ENCODE results near the gene ZMYND11. TPM values are rescaled to one million over a fixed set of nuclear protein-coding genes. Genes with fewer than 3 reads are reported as not detected.

Gene ZMYND11
- total and polyA plus RNA-seq, 8 donors = 20.5 to 51.4 (median 38.6) TPM

GRCh38 chr10:152915-153314, 17.7 kb downstream of the ZMYND11 start:
- no peak for FAIRE-seq
- Histone ChIP-seq H3K27ac (no peak overlapping the region), H3K9me3 (no peaks in the 10 kb centered on the region), H3K36me3 (no peaks in the 10 kb centered on the region), H3K4me3 (no peak overlapping the region), H3K4me1 (peaks cover 0 to 6% (median 0%) of the 10 kb centered on the region in 3 donors), H3K27me3 (no peaks in the 10 kb centered on the region)
- 67 to 68% methylated on average over 4 of the region's 4 CpGs for WGBS, 2 donors
- intact Hi-C loops (cut with DNase I) = no loop called here
- peak in 1 of 4 donors; percentile 26 for ATAC-seq
- TF ChIP-seq, protein P1, sequence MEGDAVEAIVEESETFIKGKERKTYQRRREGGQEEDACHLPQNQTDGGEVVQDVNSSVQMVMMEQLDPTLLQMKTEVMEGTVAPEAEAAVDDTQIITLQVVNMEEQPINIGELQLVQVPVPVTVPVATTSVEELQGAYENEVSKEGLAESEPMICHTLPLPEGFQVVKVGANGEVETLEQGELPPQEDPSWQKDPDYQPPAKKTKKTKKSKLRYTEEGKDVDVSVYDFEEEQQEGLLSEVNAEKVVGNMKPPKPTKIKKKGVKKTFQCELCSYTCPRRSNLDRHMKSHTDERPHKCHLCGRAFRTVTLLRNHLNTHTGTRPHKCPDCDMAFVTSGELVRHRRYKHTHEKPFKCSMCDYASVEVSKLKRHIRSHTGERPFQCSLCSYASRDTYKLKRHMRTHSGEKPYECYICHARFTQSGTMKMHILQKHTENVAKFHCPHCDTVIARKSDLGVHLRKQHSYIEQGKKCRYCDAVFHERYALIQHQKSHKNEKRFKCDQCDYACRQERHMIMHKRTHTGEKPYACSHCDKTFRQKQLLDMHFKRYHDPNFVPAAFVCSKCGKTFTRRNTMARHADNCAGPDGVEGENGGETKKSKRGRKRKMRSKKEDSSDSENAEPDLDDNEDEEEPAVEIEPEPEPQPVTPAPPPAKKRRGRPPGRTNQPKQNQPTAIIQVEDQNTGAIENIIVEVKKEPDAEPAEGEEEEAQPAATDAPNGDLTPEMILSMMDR (IDR thresholded peaks at IDR 0.05) = no peak
- no peak for DNase-seq

GRCh38 chr10:154348-154747, 19.1 kb downstream of the ZMYND11 start:
- H3K4me3 ChIP-seq = no peak overlapping the region
- FAIRE-seq = no peak
- TF ChIP-seq, protein P1 (IDR thresholded peaks at IDR 0.05) = no peak
- no peak overlapping the region for H3K27ac ChIP-seq
- no peak for ATAC-seq
- H3K36me3 ChIP-seq = no peaks in the 10 kb centered on the region
- intact Hi-C loops (cut with DNase I) = no loop called here
- peaks cover 0 to 5% (median 0%) of the 10 kb centered on the region in 3 donors for H3K4me1 ChIP-seq
- no peak for DNase-seq
- H3K27me3 ChIP-seq = no peaks in the 10 kb centered on the region
- H3K9me3 ChIP-seq = no peaks in the 10 kb centered on the region
- 95 to 96% methylated on average over 5 of the region's 5 CpGs for WGBS, 2 donors

DNA sequence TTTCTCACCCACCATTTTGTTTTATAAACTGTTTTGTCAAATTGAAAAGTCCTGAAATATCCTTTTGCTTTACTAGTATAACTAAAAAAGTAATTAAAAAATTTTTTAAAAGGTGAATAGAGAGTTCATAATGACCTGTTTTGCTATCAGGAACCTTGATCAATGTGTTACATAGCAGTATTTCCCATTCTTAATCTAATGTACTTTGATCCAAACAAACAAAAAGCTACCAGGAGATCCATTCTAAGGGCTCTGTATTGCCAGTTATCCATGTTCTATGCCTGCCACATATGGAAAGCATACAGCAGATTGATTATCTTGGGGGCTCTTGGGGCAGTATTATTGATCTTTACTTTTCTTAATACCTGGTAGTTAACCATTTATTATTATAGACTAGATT, 32.1 kb downstream of the ZMYND11 start:
- Histone ChIP-seq H3K4me1 (peaks cover 6 to 9% (median 9%) of the 10 kb centered on the region in 3 donors), H3K27me3 (no peaks in the 10 kb centered on the region), H3K9me3 (no peaks in the 10 kb centered on the region), H3K36me3 (no peaks in the 10 kb centered on the region), H3K4me3 (no peak overlapping the region), H3K27ac (no peak overlapping the region)
- intact Hi-C loops (cut with DNase I) = no loop called here
- TF ChIP-seq, protein P1 (IDR thresholded peaks at IDR 0.05) = no peak
- ATAC-seq (no peak), DNase-seq (no peak), FAIRE-seq (no peak)

DNA sequence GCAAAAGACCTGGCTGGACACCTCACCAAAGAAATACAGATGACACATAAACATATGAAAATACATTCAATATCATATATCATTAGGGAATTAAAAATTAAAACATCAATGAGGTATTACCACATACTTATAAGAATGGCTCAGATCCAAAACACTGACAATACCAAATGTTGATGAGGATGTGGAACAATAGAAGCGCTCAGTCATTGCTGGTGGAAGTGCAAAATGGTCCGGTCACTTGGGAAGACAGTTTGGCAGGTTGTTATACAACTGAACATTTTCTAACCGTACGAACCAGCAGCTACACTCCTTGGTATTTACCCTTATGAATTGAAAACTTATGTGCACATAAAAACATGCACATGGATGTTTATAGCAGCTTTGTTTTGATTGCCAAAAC, 38.5 kb downstream of the ZMYND11 start:
- no peak overlapping the region for H3K27ac ChIP-seq
- no peaks in the 10 kb centered on the region for H3K9me3 ChIP-seq
- ATAC-seq (no peak), FAIRE-seq (no peak), DNase-seq (no peak)
- H3K4me1 ChIP-seq = no peaks in the 10 kb centered on the region
- 89 to 93% methylated on average over 4 of the region's 4 CpGs for WGBS, 2 donors
- no peak overlapping the region for H3K4me3 ChIP-seq
- intact Hi-C loops (cut with DNase I) = no loop called here
- H3K36me3 ChIP-seq = no peaks in the 10 kb centered on the region
- H3K27me3 ChIP-seq = no peaks in the 10 kb centered on the region
- TF ChIP-seq, protein P1 (IDR thresholded peaks at IDR 0.05) = no peak

GRCh38 chr10:176677-177076, 41.4 kb downstream of the ZMYND11 start:
- FAIRE-seq (no peak), DNase-seq (no peak), ATAC-seq (no peak)
- intact Hi-C loops (cut with DNase I) = no loop called here
- Histone ChIP-seq H3K9me3 (no peaks in the 10 kb centered on the region), H3K4me3 (no peak overlapping the region), H3K27ac (no peak overlapping the region), H3K36me3 (no peaks in the 10 kb centered on the region), H3K4me1 (no peaks in the 10 kb centered on the region), H3K27me3 (no peaks in the 10 kb centered on the region)
- TF ChIP-seq, protein P1 (IDR thresholded peaks at IDR 0.05) = no peak

Measured in pancreas (tissue), 10 donors.